Ramos (cell line): ENCODE measurements around the gene CEP97.
"Not testable (repeated sequence)": the region's sequence is repeated elsewhere in the genome, so short reads cannot be mapped to it uniquely, and the experiment has no call there.

Source experiments
- in situ Hi-C: fragments of 300-500 bp; cut with MboI; formaldehyde crosslinking; loops from one replicate; pipeline ENCODE4 v1.14.3; 2022; ENCODE audit warnings: low sequenced_read_pairs; ENCODE audit not compliant: unreplicated experiment

The CEP97 gene

GRCh38 chr3:101762041-101762646 is 37.7 kb downstream of the CEP97 start:
- in situ Hi-C loops = no loop called here

- in situ Hi-C loops = not testable (repeated sequence)
Observed at GRCh38 chr3:101777745-101778281, 53.4 kb downstream of the CEP97 start.

- in situ Hi-C loops = no loop called here
Observed at GRCh38 chr3:101778385-101779046, 54.1 kb downstream of the CEP97 start.

- in situ Hi-C loops = no loop called here
Observed at GRCh38 chr3:101779047-101779821, 54.8 kb downstream of the CEP97 start, which contains the start of gene NXPE3. NXPE3 (plus strand) TSS chr3:101779211; CDS start chr3:101785597, 6,386 bp downstream.

GRCh38 chr3:101779822-101780381 is 55.5 kb downstream of the CEP97 start:
- in situ Hi-C loops = no loop called here

- in situ Hi-C loops = no loop called here
Observed at GRCh38 chr3:101780661-101781060, 56.2 kb downstream of the CEP97 start.

GRCh38 chr3:101781166-101781565 is 56.8 kb downstream of the CEP97 start:
- in situ Hi-C loops = no loop called here

- in situ Hi-C loops = no loop called here
Observed at GRCh38 chr3:101784855-101785613, 60.6 kb downstream of the CEP97 start.

- in situ Hi-C loops = no loop called here
Observed at GRCh38 chr3:101791778-101792177, 67.4 kb downstream of the CEP97 start.

- in situ Hi-C loops = no loop called here
Observed at GRCh38 chr3:101796077-101796680, 71.8 kb downstream of the CEP97 start.

- in situ Hi-C loops = loop anchor here (25.0 kb wide), 1 partner anchor 736 kb away; no protein-coding TSS in a partner anchor
Observed at GRCh38 chr3:101801174-101801573, 76.8 kb downstream of the CEP97 start.

GRCh38 chr3:101802179-101802578 is 77.8 kb downstream of the CEP97 start:
- in situ Hi-C loops = loop anchor here (25.0 kb wide), 1 partner anchor 735 kb away; no protein-coding TSS in a partner anchor

- in situ Hi-C loops = loop anchor here (25.0 kb wide), 1 partner anchor 734 kb away; no protein-coding TSS in a partner anchor
Observed at GRCh38 chr3:101803173-101803782, 78.9 kb downstream of the CEP97 start.

GRCh38 chr3:101803939-101804338 is 79.5 kb downstream of the CEP97 start:
- in situ Hi-C loops = loop anchor here (25.0 kb wide), 1 partner anchor 733 kb away; no protein-coding TSS in a partner anchor

GRCh38 chr3:101806491-101806890 is 82.1 kb downstream of the CEP97 start:
- in situ Hi-C loops = loop anchor here (25.0 kb wide), 1 partner anchor 731 kb away; no protein-coding TSS in a partner anchor

GRCh38 chr3:101807888-101808287 is 83.5 kb downstream of the CEP97 start:
- in situ Hi-C loops = loop anchor here (25.0 kb wide), 1 partner anchor 729 kb away; no protein-coding TSS in a partner anchor

- in situ Hi-C loops = loop anchor here (5.0 to 25.0 kb wide), 2 partner anchors 413 to 728 kb away; no protein-coding TSS in a partner anchor
Observed at GRCh38 chr3:101809178-101810021, 85.0 kb downstream of the CEP97 start.

GRCh38 chr3:101810022-101810418 is 85.6 kb downstream of the CEP97 start:
- in situ Hi-C loops = loop anchor here (5.0 to 25.0 kb wide), 2 partner anchors 412 to 727 kb away; no protein-coding TSS in a partner anchor
